NCI-H128 (cell line): Measurements from ENCODE around the gene CNMD.
"Not testable (repeated sequence)": the region's sequence is repeated elsewhere in the genome, so short reads cannot be mapped to it uniquely, and the experiment has no call there.

Experiments used
- DNase-seq: peaks from one replicate; lab custom pipeline; 2025; ENCODE audit not compliant: unreplicated experiment; lab: John Stamatoyannopoulos, UW

CNMD gene

DNA sequence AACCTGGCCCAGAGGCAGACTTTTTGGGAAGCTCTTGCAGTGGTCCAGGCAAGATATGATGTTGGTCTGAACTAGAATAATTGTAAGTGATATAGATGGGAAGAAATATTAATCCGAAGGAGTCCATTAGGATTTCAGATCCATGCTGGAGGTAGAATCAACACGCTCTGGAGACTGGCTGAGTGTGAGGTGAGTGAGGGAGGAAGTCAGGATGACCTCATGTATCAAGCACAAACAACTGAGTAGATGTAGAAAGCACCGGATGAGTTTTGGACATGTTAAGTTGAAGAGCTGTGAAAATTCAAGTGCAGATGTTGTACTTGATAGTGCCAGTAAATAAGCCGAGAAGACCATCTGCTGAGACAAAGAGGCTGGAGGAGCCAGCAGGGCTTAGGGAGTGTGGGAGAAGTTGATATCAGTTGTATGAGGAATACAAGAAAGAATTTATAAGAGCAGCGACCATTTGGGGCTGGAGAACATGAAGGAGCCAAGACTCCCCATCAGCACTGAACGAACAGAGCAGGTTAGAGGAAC lies 5.3 kb upstream of the CNMD start:
- no peak for DNase-seq

GRCh38 chr13:52743988-52744387 lies 4.4 kb upstream of the CNMD start:
- no peak for DNase-seq

- no peak for DNase-seq
These were observed 3.9 kb upstream of the CNMD start for GRCh38 chr13:52743569-52743968.

DNA sequence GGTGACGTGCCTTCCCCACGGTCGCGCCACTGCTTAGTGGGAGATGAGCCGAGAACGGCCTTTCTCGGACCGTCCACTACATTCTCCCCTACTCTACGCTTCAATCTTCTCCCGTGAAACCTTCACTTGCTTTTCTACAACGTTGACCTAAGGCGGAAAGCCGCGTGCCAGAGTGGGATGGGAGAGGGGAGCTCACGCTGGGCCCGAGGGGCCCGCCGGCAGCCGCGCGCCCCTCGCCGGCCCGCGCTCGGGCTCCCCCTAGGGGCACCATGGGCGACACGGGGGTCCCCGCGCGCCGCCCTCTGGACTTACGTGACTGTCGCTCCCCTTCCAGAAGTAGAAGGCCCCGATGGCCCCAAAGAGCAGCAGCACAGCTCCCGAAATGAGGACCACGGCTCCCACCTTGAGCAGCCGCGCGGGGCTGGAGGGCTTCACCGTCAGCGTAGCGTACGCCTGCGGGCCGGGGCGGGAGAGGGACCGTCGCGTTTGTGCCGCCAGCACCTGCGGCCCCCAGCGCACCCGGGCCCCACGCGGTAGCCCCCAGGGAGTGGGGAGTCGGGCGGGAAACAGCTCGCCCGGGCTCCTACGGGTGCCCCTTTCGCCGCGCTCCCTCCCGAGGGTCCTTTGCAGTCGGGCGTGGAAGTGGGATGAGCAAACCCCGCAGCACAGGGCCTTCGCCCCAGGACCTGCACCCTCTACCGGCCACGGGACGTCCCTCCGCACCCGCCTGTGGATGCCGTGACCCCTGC lies 727 bp downstream of the CNMD start:
- DNase-seq = no peak

GRCh38 chr13:52737965-52738364 lies 1.7 kb downstream of the CNMD start:
- DNase-seq = no peak

GRCh38 chr13:52737451-52737850 lies 2.2 kb downstream of the CNMD start:
- no peak for DNase-seq

DNA sequence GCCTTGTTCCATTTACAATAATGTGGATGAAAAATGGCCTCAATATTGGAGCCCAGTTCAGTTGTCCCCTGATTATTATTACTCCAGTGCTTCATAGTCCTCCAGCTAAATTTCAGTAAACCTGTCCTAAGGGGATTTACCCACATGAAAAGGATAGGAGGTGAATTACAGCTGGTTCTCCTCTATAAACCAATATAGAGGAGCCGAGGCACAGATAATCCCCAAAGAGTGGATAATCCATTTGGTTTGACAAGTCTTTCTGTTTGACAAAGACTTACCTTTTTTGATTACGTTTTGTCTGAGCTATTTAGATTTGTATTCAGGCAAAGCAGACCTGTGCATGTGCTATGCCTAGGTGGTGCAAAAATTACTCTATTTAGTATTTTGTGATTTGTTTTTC lies 2.7 kb downstream of the CNMD start:
- no peak for DNase-seq

DNA sequence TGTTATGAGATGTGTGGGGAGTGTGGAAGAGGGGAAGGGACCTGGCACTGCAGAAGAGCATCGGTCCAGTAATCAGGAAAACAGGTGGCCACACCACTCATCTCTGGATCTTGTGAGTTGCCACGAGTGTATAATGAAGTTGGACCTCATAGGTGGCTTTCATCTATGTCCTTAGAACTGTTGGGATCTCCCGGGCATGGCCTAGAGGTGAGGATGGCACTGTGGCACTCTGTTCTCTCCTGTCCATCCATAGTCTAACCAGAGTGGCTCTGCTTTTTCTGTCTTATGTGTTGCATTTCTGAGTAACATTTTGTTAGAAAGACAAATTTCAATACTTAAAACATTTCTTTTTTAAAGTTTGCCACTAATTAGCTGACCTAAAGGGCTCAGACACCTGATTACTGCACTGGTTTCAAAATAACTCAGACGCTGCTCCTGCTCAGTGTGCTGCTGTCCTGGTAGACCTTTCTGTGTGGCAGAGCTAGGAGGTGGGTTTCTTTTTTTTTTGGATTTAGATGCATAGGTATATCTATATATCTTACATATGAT lies 5.5 kb downstream of the CNMD start:
- DNase-seq = no peak

GRCh38 chr13:52726258-52726657 lies 13.4 kb downstream of the CNMD start:
- no peak for DNase-seq

GRCh38 chr13:52725302-52725701 lies 14.3 kb downstream of the CNMD start:
- DNase-seq = no peak

- DNase-seq = no peak
These were observed 16.4 kb downstream of the CNMD start for GRCh38 chr13:52723181-52723580.

GRCh38 chr13:52721356-52721755 lies 18.3 kb downstream of the CNMD start:
- DNase-seq = not testable (repeated sequence)

GRCh38 chr13:52720904-52721303 lies 18.7 kb downstream of the CNMD start:
- not testable (repeated sequence) for DNase-seq

GRCh38 chr13:52713894-52714293 lies 25.7 kb downstream of the CNMD start:
- no peak for DNase-seq

DNA sequence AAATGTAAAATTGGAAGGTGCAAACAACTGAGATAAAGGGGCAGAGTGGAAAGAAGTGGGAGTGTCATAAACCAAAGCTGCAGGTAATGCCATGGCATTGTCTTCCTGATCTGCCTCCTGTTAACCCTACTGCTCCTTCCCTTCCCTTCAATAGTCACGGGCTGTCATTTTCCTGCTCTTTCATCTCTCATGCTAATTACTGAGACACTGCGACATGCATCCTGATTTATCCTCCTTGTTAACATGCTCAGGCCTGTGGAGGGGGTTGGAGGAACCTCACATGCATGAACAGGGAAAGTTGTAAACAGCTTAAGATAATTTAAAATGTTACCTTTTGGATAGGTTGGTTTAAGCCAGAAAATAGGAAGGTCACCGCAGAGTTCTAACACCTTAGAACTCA lies 27.2 kb downstream of the CNMD start:
- DNase-seq = no peak

GRCh38 chr13:52711286-52711685 lies 28.3 kb downstream of the CNMD start:
- no peak for DNase-seq

DNA sequence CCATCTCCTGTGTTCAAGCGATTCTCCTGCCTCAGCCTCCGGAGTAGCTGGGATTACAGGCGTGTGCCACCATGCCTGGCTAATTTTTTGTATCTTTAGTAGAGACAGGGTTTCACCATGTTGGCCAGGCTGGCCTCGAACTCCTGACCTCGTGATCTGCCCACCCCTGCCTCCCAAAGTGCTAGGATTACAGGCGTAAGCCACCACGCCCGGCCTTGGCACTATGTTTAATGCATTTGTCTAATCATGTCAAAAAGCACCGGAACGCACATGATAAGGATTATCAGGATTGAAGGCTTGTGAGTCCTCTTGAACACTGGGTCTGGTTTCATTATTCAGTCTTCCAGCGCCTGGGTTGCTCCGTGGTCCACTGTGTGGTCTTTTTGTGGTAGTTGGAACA lies 31.4 kb downstream of the CNMD start:
- not testable (repeated sequence) for DNase-seq

DNA sequence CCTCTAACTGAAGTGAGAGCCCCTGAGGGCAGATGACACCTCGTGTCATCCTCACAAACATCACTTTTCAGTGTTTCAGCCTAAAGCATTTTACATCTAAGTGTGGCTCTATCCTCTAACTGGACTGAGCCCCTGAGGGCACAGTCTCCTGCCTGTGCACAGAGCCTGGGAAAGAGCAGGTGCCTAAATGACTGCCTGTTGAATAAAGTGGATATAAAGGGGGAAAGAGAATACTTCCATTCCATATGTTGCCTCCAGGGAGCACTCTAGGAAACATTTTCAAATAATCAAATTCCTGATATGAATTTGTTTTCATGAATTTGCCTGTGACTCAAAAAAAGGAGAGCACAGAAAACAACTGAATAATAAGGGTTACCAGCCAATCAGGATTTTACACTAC lies 32.2 kb downstream of the CNMD start:
- no peak for DNase-seq

- DNase-seq = no peak
These were observed 33.5 kb downstream of the CNMD start for GRCh38 chr13:52706081-52706480.

DNA sequence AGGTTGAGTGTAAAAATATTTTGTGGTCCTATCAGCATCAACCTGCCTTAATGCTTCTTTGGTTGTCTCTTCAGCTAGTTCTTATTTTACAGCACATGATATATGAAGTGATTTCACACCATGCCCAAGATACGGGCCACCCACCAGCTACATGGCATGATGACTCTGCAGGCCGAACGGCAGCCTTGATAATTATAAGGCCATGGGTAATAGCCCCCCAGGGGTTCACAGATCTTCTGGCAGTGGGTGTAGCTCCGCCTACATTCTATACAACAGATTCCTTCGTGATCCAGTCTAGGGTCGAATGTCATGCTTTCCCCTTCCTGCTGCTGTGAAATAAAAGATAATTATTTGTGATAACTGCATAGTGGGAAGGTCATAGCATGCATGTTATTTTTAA lies 36.1 kb downstream of the CNMD start:
- no peak for DNase-seq

DNA sequence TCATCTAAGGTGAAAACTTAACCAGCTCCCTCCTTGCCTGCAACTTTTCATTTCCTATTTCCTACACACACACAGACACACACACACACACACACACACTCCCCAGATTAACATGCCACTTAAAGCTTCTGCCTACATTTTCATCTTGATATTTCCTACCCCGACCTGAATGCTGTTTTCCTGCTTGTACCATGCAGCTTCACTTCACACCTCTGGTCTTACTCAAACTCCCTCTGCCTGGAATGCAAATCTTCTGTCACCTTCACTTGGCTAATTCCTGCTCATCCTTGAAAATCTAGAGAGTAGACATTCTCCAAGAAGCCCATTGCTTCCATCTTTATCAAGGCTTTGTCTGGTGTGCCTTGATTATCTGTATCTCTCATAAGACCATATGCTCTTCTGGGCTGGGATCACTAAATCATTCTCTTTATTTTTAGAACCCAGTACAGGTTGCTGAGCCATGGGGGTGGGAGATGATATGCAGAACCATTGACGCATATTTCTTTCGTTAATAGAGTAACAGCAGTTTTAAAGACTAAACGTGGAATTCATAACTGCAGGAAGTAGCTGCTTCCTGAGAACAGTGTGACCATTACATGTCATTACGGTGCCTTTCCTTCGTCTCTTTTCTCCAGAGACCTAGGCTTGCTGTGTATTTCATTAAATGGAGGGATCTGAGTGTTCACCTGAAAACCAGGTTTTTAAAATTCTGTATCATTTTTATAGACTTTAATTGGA lies 37.7 kb downstream of the CNMD start:
- no peak for DNase-seq

GRCh38 chr13:52696566-52696965 lies 43.1 kb downstream of the CNMD start:
- DNase-seq = no peak
